H9 (cell line): ENCODE results near the gene SPAG4. TPM values are rescaled to one million over a fixed set of nuclear protein-coding genes. Genes with fewer than 3 reads are reported as not detected.
A peak's percentile ranks its signal among the peaks of the same experiment; 100 is the strongest.

ENCODE experiments used
- DNase-seq: peaks from one replicate; pipeline ENCODE4 v3.0.0-alpha.2; 2017
- H2AFZ ChIP-seq: one replicate; pipeline ENCODE4 v1.6.1; 2013; ENCODE audit warnings: mild to moderate bottlenecking, low read length, control low read depth, moderate library complexity
- H2AK5ac ChIP-seq: 2 replicates; pipeline ENCODE4 v1.6.1; 2013; ENCODE audit warnings: low read length, control low read depth, mixed read lengths; ENCODE audit not compliant: insufficient read length
- H2BK120ac ChIP-seq: one replicate; pipeline ENCODE4 v1.6.1; 2013; ENCODE audit warnings: low read depth, mild to moderate bottlenecking, low read length, control low read depth, inconsistent platforms; ENCODE audit not compliant: poor library complexity, severe bottlenecking
- H2BK12ac ChIP-seq: 2 replicates; pipeline ENCODE4 v1.6.1; 2013; ENCODE audit warnings: low read length, control low read depth, mixed read lengths, low read depth; ENCODE audit not compliant: insufficient read length
- H2BK15ac ChIP-seq: 2 replicates; pipeline ENCODE4 v1.6.1; 2013; ENCODE audit warnings: low read depth, low read length, control low read depth
- H2BK20ac ChIP-seq: one replicate; pipeline ENCODE4 v1.6.1; 2013; ENCODE audit warnings: low read depth, mild to moderate bottlenecking, low read length, control low read depth, inconsistent platforms; ENCODE audit not compliant: poor library complexity, severe bottlenecking
- H2BK5ac ChIP-seq: 2 replicates; pipeline ENCODE4 v1.6.1; 2013; ENCODE audit warnings: low read length, control low read depth, mixed read lengths; ENCODE audit not compliant: insufficient read length
- H3K14ac ChIP-seq: 2 replicates; pipeline ENCODE4 v1.6.1; 2013; ENCODE audit warnings: low read length, control low read depth; ENCODE audit not compliant: insufficient read depth
- H3K18ac ChIP-seq: 2 replicates; pipeline ENCODE4 v1.6.1; 2013; ENCODE audit warnings: low read depth, mild to moderate bottlenecking, mixed read lengths, low read length, control low read depth; ENCODE audit not compliant: insufficient read length
- H3K23ac ChIP-seq: 2 replicates; pipeline ENCODE4 v1.6.1; 2013; ENCODE audit warnings: low read length, control low read depth, mixed read lengths, low read depth; ENCODE audit not compliant: insufficient read length
- H3K23me2 ChIP-seq: 2 replicates; pipeline ENCODE4 v1.6.1; 2013; ENCODE audit warnings: low read depth, mild to moderate bottlenecking, mixed read lengths, low read length, control low read depth; ENCODE audit not compliant: insufficient read length, poor library complexity, severe bottlenecking
- H3K27ac ChIP-seq: 2 replicates; pipeline ENCODE4 v1.5.1; 2013; ENCODE audit warnings: low read length, control low read depth, mixed read lengths, low read depth; ENCODE audit not compliant: insufficient read length
- H3K27me3 ChIP-seq: 2 replicates; pipeline ENCODE4 v1.6.1; 2013; ENCODE audit warnings: low read length, control low read depth, inconsistent platforms; ENCODE audit not compliant: insufficient read depth
- H3K4ac ChIP-seq: 2 replicates; pipeline ENCODE4 v1.6.1; 2013; ENCODE audit warnings: low read depth, mild to moderate bottlenecking, control low read depth, inconsistent platforms, low read length, moderate library complexity
- H3K4me1 ChIP-seq: 2 replicates; pipeline ENCODE4 v1.6.1; 2013; ENCODE audit warnings: low read length, control low read depth, inconsistent platforms; ENCODE audit not compliant: insufficient read depth
- H3K4me2 ChIP-seq: 2 replicates; pipeline ENCODE4 v1.6.1; 2013; ENCODE audit warnings: low read length, control low read depth, mixed read lengths; ENCODE audit not compliant: insufficient read length, insufficient read depth
- H3K56ac ChIP-seq: 2 replicates; pipeline ENCODE4 v1.6.1; 2013; ENCODE audit warnings: low read depth, mild to moderate bottlenecking, mixed read lengths, low read length, control low read depth; ENCODE audit not compliant: insufficient read length
- H3K79me1 ChIP-seq: 2 replicates; pipeline ENCODE4 v1.6.1; 2013; ENCODE audit warnings: low read depth, mild to moderate bottlenecking, moderate library complexity, low read length, control low read depth, inconsistent platforms; ENCODE audit not compliant: insufficient read depth, poor library complexity, severe bottlenecking
- H3K79me2 ChIP-seq: 2 replicates; pipeline ENCODE4 v1.6.1; 2013; ENCODE audit warnings: low read length, control low read depth, inconsistent platforms; ENCODE audit not compliant: insufficient read depth
- H3K9ac ChIP-seq: 2 replicates; pipeline ENCODE4 v1.6.1; 2013; ENCODE audit warnings: low read length, control low read depth, mixed read lengths; ENCODE audit not compliant: insufficient read length; ENCODE audit errors: extremely low read depth
- H3K9me3 ChIP-seq: one replicate; pipeline ENCODE4 v1.6.1; 2013; ENCODE audit warnings: low read depth, low read length, inconsistent platforms; ENCODE audit not compliant: control insufficient read depth
- H3T11ph ChIP-seq: one replicate; pipeline ENCODE4 v1.6.1; 2013; ENCODE audit warnings: mild to moderate bottlenecking, low read length, control low read depth, inconsistent platforms
- H4K20me1 ChIP-seq: one replicate; pipeline ENCODE4 v1.6.1; 2013; ENCODE audit not compliant: control insufficient read depth, insufficient read length, insufficient read depth
- H4K5ac ChIP-seq: 2 replicates; pipeline ENCODE4 v1.6.1; 2013; ENCODE audit warnings: low read depth, mild to moderate bottlenecking, mixed read lengths, low read length, control low read depth; ENCODE audit not compliant: insufficient read length
- H4K8ac ChIP-seq: replicated peaks from 2 replicates; pipeline ENCODE4 v1.6.1; 2013; ENCODE audit warnings: low read length, control low read depth, mixed read lengths, low read depth; ENCODE audit not compliant: insufficient read length
- H4K91ac ChIP-seq: 2 replicates; pipeline ENCODE4 v1.6.1; 2013; ENCODE audit warnings: low read depth, mild to moderate bottlenecking, moderate library complexity, mixed read lengths, low read length, control low read depth; ENCODE audit not compliant: insufficient read length
- H3K27ac Mint-ChIP-seq, 3 experiments: 2 replicates in 2 of 3; 3 replicates in 1 of 3; pipeline ENCODE4 v1.8.0; 2020 to 2021; ENCODE audit warnings: mixed read lengths in 3 of 3, mild to moderate bottlenecking in 1 of 3, moderate library complexity in 1 of 3
- H3K27me3 Mint-ChIP-seq: 2 replicates; pipeline ENCODE4 v1.8.0; 2021; ENCODE audit warnings: low read depth, mild to moderate bottlenecking, moderate library complexity, mixed read lengths
- H3K36me3 Mint-ChIP-seq, 3 experiments: 2 replicates in 2 of 3; 3 replicates in 1 of 3; pipeline ENCODE4 v1.8.0; 2020 to 2021; ENCODE audit warnings: low read depth in 3 of 3, mixed read lengths in 3 of 3; ENCODE audit not compliant: insufficient read depth in 1 of 3
- H3K4me1 Mint-ChIP-seq, 2 experiments: 2 replicates each; pipeline ENCODE4 v1.8.0; 2020; ENCODE audit warnings: mixed read lengths in 2 of 2
- H3K4me3 Mint-ChIP-seq, 2 experiments: 2 replicates in 1 of 2; 3 replicates in 1 of 2; pipeline ENCODE4 v1.8.0; 2020 to 2021; ENCODE audit warnings: mild to moderate bottlenecking in 2 of 2, mixed read lengths in 2 of 2, moderate library complexity in 1 of 2
- H3K9me3 Mint-ChIP-seq, 2 experiments: 2 replicates in 1 of 2; 3 replicates in 1 of 2; pipeline ENCODE4 v1.8.0; 2020; ENCODE audit warnings: mild to moderate bottlenecking in 2 of 2, mixed read lengths in 2 of 2, moderate library complexity in 1 of 2
- WGBS: extraction: QIAGEN DNeasy Blood & Tissue Kit; methylation state at CpG from one replicate; pipeline ENCODE4 v1.1.7; 2013; ENCODE audit warnings: missing lambda C conversion rate, low lambda C conversion rate, mixed read lengths; ENCODE audit not compliant: insufficient read length; ENCODE audit errors: extremely low coverage; 5-methylcytosine and 5-hydroxymethylcytosine counted together
- total RNA-seq: library from RNA; stranded (reverse); gene quantifications from 2 replicates; pipeline ENCODE4 v1.2.1, GENCODE V29; 2021
- TF ChIP-seq, protein P1 (sequence below): fragments of 200-600 bp; sonication (generic); conservative IDR thresholded peaks from 3 replicates; pipeline ENCODE4 v1.8.0; 2021; ENCODE audit warnings: antibody characterized with exemption, mild to moderate bottlenecking

Gene SPAG4
- total RNA-seq, 1 experiment from 2014 or later, result 4.9 TPM

DNA sequence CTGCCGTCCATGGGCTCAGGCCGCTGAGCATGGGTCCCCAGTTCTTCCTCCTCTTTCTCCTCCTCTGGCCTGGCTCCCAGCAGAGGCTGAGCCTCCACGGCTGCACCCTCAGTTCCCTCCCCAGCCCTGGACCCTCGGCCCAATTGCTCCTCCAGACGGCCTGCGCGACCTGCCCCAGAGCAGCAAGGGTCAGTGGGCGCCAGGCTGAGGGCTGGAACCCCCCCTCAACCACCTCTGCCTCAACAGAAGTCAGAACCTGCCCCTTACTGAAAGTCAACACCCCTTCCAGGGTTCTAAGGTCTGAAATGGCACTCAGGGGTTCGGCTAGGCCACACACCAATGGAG lies 15.9 kb upstream of the SPAG4 start:
- no peak overlapping the region for H2AK5ac ChIP-seq
- no peak overlapping the region for H3K27ac ChIP-seq
- H2BK15ac ChIP-seq, result no peak overlapping the region
- H2BK20ac ChIP-seq, result no peak overlapping the region
- Mint-ChIP-seq H3K4me1 (peaks cover 10 to 14% of the 10 kb centered on the region in 2 experiments; a peak in 3 of 4 replicates), H3K27ac (no peak overlapping the region), H3K9me3 (no peaks in the 10 kb centered on the region), H3K4me3 (peak overlapping the region in 1 of 2 experiments; percentile 7; a peak in 2 of 5 replicates), H3K27me3 (peaks cover 69% of the 10 kb centered on the region), H3K36me3 (no peaks in the 10 kb centered on the region; a peak in 1 of 7 replicates)
- H3K4ac ChIP-seq, result no peak overlapping the region
- no peak overlapping the region for H4K91ac ChIP-seq
- peaks cover 12% of the 10 kb centered on the region; the same call in 1 of the 2 replicates for H3K27me3 ChIP-seq
- WGBS, result no CpG with 5 or more reads among the region's 9 CpGs
- no peak overlapping the region for H2BK12ac ChIP-seq
- no peaks in the 10 kb centered on the region for H3K79me1 ChIP-seq
- H3K79me2 ChIP-seq, result no peaks in the 10 kb centered on the region
- H3K9me3 ChIP-seq, result no peaks in the 10 kb centered on the region
- no peak overlapping the region for H3K9ac ChIP-seq
- no peak overlapping the region for H3K23ac ChIP-seq
- no peak overlapping the region for H2AFZ ChIP-seq
- H3K14ac ChIP-seq, result no peak overlapping the region
- no peak overlapping the region for H3T11ph ChIP-seq
- no peak overlapping the region for H2BK120ac ChIP-seq
- H3K23me2 ChIP-seq, result peaks cover 16% of the 10 kb centered on the region
- H4K8ac ChIP-seq, result no peak overlapping the region
- TF ChIP-seq, protein P1, sequence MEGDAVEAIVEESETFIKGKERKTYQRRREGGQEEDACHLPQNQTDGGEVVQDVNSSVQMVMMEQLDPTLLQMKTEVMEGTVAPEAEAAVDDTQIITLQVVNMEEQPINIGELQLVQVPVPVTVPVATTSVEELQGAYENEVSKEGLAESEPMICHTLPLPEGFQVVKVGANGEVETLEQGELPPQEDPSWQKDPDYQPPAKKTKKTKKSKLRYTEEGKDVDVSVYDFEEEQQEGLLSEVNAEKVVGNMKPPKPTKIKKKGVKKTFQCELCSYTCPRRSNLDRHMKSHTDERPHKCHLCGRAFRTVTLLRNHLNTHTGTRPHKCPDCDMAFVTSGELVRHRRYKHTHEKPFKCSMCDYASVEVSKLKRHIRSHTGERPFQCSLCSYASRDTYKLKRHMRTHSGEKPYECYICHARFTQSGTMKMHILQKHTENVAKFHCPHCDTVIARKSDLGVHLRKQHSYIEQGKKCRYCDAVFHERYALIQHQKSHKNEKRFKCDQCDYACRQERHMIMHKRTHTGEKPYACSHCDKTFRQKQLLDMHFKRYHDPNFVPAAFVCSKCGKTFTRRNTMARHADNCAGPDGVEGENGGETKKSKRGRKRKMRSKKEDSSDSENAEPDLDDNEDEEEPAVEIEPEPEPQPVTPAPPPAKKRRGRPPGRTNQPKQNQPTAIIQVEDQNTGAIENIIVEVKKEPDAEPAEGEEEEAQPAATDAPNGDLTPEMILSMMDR, result no peak
- H3K56ac ChIP-seq, result no peak overlapping the region
- H4K5ac ChIP-seq, result no peak overlapping the region
- no peaks in the 10 kb centered on the region for H3K4me1 ChIP-seq
- H3K18ac ChIP-seq, result no peak overlapping the region
- H2BK5ac ChIP-seq, result no peak overlapping the region
- DNase-seq, result no peak
- H3K4me2 ChIP-seq, result no peak overlapping the region
- no peaks in the 10 kb centered on the region for H4K20me1 ChIP-seq
